Measurements from ENCODE around the gene KCNK16.

The KCNK16 gene

DNA sequence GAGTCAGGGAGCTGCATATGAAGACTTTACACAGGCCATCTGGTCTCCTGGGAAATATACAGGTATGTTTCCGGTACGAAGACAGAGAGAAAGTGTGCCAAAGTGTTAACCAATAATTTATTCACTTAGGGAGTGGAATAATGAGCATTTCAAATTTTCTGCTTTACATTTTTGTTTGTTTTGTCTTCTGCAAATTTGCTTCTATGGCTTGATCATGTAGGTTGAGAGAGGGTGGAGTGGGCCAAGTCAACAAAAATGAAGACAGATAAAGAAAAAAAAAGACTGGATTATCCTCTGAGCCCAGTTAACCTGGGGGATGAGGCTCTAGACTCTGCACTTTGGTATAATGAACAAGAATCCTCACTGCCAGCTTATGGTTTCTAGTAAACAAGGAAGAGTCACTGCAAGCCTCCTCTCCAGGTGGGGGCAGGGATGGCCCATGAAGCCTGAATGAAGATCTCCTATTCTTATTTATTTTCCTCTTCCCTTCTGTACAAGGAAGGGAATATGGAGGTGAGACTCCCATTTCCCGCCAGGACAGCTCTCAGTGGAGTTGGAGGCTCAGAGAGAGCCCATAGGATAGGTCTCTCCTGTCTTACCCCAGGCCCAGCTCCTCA, 46.0 kb downstream of the KCNK16 start:
- no peak for DNase-seq (ENCODE audit: low spot score)

DNA sequence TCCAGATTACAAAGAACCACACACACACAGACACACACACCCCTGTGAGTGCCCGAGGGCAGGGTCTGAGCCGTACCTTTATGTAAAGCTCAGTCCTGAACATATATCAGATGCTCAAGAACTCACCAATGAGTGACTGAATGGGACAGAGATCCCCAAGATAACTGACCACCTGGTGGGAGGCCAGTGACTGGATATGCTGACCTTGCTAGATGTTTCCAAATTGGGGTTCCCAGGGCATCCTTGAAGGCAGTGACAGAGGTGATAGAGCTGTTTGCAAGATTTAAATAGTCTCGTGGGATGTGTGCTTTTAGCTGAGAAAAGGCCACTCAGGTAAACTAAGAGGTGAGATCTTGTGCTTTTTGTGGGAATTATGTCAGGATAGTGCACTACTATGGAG, 47.6 kb downstream of the KCNK16 start:
- DNase-seq (ENCODE audit: low spot score), result no peak

DNA sequence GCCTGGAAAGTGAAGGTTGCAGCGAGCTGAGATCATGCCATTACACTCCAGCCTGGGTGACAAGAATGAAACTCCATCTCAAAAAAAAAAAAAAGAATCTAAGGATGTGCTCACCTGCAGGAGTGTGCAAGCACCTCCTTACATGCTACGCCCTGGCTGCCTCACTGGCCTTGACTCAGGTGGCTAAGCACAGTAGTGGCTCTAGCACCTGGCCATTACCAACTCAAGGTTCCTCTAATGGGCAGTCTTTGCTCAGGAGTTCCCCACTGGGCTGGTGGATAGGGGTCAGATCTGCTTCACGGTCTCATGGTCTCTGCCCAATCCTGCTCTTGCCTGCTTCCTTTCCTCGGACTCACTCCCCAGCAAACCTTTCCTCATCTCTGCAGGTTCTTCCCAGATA, 48.0 kb downstream of the KCNK16 start:
- no peak for DNase-seq (ENCODE audit: low spot score)

DNA sequence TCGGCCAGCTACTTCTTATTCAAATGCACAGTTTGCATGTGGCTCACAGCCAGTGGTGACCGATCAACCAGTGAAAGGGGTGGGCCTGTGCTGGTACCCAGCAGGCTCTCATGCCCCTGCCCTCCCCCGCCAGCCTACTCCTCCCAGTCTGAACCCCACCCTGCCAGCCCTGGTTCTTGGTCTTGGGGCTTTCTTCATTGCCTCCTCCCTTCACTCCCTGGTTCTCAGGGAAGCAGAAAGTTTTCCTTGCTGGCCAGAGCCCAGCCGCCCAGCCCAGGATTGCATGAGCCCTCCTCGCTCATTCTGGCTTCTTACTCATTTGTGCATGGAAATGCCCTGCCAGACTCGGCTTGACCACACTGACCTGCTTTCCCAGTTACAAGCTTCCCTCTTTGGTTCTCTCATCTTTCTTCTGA, 49.1 kb downstream of the KCNK16 start:
- no peak for DNase-seq (ENCODE audit: low spot score)

DNA sequence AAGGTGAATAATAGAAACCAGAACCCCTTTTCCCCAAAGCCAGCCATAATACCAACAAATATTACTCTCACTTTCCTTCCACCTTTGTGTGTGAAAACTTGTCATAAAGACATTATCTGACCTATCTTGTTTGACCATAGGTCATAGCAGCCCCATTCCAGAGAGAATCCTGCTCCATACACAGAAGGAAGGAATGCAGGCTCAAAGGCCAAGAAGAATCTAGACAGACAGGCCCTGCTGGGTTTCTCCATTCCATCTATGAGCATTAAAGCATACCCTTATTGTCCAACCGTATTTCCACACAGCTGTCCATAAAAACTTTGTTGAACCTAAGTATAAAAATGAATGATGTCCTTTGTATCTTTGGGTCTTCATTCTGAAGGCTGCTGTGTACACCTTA, 52.5 kb downstream of the KCNK16 start:
- no peak for DNase-seq (ENCODE audit: low spot score)

DNA sequence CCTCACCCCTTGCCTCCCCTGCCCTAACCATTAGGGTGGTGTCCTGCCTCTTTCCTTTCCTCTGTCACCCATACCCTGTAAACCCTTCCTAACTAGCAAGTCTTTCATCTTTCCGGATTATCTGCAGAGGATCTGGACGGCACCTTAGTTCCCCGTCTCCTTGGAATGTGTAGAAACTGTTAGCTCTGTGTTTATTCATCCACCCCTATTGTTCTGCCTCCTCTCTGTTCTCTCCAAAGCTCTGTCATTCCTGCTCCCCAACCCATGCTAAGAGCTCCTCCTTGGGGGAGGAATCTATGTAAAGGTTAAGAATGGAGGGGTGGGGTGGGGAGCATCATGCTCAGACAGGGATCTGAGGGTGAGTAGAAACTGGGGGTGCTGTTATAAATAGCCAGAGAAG, 53.8 kb downstream of the KCNK16 start:
- no peak for DNase-seq (ENCODE audit: low spot score)

DNA sequence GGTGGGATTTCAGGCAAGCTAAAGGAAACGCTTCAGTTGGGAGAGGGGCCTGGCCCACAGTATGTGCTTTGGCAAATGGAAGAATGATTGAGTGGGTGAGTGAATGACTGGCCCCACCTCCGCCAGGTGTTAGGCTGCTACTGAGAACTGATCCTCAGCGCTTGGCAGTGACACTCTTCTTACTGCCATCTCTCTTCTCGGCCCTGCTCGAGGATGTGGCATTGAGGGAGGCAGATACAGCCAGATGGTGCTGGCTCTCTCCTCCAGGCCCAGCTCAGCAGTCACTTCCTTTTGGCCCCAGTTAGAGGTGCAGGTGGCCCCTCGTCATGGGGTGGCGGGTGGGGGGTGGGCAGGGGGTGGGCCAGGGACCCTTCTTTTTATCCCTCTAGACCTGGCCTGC, 54.3 kb downstream of the KCNK16 start:
- no peak for DNase-seq (ENCODE audit: low spot score)

DNA sequence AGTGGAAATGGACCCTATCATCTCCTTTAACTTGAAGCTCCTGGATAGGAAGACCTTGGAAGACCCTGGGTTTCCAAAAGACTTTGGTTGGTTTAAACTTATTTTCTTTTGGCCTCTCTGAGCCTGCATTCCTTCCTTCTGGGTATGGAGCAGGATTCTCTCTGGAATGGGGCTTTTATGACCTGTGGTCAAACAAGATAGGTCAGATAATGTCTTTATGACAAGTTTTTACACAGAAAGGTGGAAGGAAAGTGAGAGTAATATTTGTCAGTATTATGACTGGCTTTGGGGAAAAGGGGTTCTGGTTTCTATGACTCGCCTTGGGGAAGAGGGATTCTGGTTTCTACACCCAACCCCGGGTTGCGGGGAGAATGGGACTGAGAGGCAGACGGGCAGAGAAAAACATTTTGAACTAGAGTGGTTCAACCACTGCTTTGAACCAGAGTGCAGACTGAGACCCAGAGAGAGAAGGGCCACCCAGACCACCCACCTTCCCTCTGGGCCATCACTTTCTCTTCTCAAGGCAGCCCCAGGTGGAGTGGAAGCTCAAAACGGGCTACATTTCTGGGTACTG, 55.6 kb downstream of the KCNK16 start:
- no peak for DNase-seq (ENCODE audit: low spot score)

DNA sequence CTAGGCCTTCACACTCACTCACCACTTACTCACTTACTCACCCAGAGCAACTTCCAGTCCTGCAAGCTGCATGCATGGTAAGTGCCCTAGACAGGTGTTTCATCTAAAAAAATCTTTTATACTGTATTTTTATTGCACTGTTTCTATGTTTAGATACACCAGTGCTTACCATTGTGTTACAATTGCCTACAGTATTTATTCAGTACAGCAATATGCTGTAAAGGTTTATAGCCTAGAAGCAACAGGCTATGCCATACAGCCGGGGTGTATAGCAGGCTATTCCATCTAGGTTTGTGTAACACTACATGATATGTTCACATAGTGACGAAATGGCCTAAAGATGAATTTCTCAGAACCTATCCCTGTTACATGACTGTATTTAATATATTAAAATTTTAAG, 56.1 kb downstream of the KCNK16 start:
- no peak for DNase-seq (ENCODE audit: low spot score)
